ENCODE results near the gene TBC1D25. TPM values are rescaled to one million over a fixed set of nuclear protein-coding genes. Genes with fewer than 3 reads are reported as not detected.

The TBC1D25 gene
- total RNA-seq, 4 donors from 2014 or later: 8.1 to 27.7 (median 13.3) TPM

GRCh38 chrX:48531358-48531959 is 8.1 kb upstream of the TBC1D25 start:
- 0 to 55% methylated on average over 1 to 5 of the region's 5 CpGs for WGBS, 2 donors (ENCODE audit: low coverage in 1 of 2)
- H3K9me3 ChIP-seq: no peaks in the 10 kb centered on the region
- in situ Hi-C loops (cut with MboI; ENCODE audit: low pct_ligation_motif_present in 1 of 4, low pct_unique_long_range_greater_than_20kb in 1 of 4, low sequenced_read_pairs in 3 of 4): no loop called here

GRCh38 chrX:48532161-48532560 is 7.4 kb upstream of the TBC1D25 start:
- TF ChIP-seq POLR2A (IDR thresholded peaks at IDR 0.05) (no peak), POLR2AphosphoS5 (IDR thresholded peaks at IDR 0.05) (no peak), EP300 (IDR thresholded peaks at IDR 0.05; ENCODE audit: low read depth) (no peak)
- TF ChIP-seq, protein P1, sequence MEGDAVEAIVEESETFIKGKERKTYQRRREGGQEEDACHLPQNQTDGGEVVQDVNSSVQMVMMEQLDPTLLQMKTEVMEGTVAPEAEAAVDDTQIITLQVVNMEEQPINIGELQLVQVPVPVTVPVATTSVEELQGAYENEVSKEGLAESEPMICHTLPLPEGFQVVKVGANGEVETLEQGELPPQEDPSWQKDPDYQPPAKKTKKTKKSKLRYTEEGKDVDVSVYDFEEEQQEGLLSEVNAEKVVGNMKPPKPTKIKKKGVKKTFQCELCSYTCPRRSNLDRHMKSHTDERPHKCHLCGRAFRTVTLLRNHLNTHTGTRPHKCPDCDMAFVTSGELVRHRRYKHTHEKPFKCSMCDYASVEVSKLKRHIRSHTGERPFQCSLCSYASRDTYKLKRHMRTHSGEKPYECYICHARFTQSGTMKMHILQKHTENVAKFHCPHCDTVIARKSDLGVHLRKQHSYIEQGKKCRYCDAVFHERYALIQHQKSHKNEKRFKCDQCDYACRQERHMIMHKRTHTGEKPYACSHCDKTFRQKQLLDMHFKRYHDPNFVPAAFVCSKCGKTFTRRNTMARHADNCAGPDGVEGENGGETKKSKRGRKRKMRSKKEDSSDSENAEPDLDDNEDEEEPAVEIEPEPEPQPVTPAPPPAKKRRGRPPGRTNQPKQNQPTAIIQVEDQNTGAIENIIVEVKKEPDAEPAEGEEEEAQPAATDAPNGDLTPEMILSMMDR (IDR thresholded peaks at IDR 0.05): no peak
- Histone ChIP-seq H3K4me3 (no peak overlapping the region), H3K9me3 (no peaks in the 10 kb centered on the region), H3K4me1 (no peaks in the 10 kb centered on the region), H3K27ac (peak overlapping the region; percentile 30 to 78 (median 62)), H3K36me3 (no peaks in the 10 kb centered on the region), H3K27me3 (no peaks in the 10 kb centered on the region)
- WGBS, 2 donors (ENCODE audit: low coverage in 1 of 2): 60% methylated on average over 1 of the region's 1 CpG; no CpG with 5 or more reads in 1 of the 2 donors
- DNase-seq: no peak
- in situ Hi-C loops (cut with MboI; ENCODE audit: low pct_ligation_motif_present in 1 of 4, low pct_unique_long_range_greater_than_20kb in 1 of 4, low sequenced_read_pairs in 3 of 4) (no loop called here), intact Hi-C loops (cut with DNase I; ENCODE audit: low total_unique reads) (no loop called here)

More at GRCh38 chrX:48531358-48531959, 8.1 kb upstream of the TBC1D25 start:
- Histone ChIP-seq H3K27me3 (no peaks in the 10 kb centered on the region), H3K36me3 (no peaks in the 10 kb centered on the region), H3K27ac (peak overlapping the region; percentile 43 to 78 (median 62)), H3K4me3 (no peak overlapping the region), H3K4me1 (no peaks in the 10 kb centered on the region)
- TF ChIP-seq POLR2AphosphoS5 (IDR thresholded peaks at IDR 0.05): peak in 1 of 3 donors; percentile 8
- TF ChIP-seq POLR2A (IDR thresholded peaks at IDR 0.05): no peak
- TF ChIP-seq EP300 (IDR thresholded peaks at IDR 0.05; ENCODE audit: low read depth): no peak
- TF ChIP-seq, protein P1 (IDR thresholded peaks at IDR 0.05): no peak
- no peak for DNase-seq
- intact Hi-C loops (cut with DNase I; ENCODE audit: low total_unique reads): no loop called here

GRCh38 chrX:48533165-48533564 is 6.3 kb upstream of the TBC1D25 start:
- Histone ChIP-seq H3K36me3 (no peaks in the 10 kb centered on the region), H3K9me3 (no peaks in the 10 kb centered on the region), H3K4me3 (no peak overlapping the region), H3K4me1 (no peaks in the 10 kb centered on the region), H3K27ac (no peak overlapping the region), H3K27me3 (no peaks in the 10 kb centered on the region)
- in situ Hi-C loops (cut with MboI; ENCODE audit: low pct_ligation_motif_present in 1 of 4, low pct_unique_long_range_greater_than_20kb in 1 of 4, low sequenced_read_pairs in 3 of 4): no loop called here
- intact Hi-C loops (cut with DNase I; ENCODE audit: low total_unique reads): no loop called here
- DNase-seq: no peak
- TF ChIP-seq, protein P1 (IDR thresholded peaks at IDR 0.05): no peak
- no peak for TF ChIP-seq EP300 (IDR thresholded peaks at IDR 0.05; ENCODE audit: low read depth)
- no peak for TF ChIP-seq POLR2AphosphoS5 (IDR thresholded peaks at IDR 0.05)
- TF ChIP-seq POLR2A (IDR thresholded peaks at IDR 0.05): no peak
- WGBS, 2 donors (ENCODE audit: low coverage in 1 of 2): 83% methylated on average over 3 of the region's 3 CpGs; no CpG with 5 or more reads in 1 of the 2 donors

DNA sequence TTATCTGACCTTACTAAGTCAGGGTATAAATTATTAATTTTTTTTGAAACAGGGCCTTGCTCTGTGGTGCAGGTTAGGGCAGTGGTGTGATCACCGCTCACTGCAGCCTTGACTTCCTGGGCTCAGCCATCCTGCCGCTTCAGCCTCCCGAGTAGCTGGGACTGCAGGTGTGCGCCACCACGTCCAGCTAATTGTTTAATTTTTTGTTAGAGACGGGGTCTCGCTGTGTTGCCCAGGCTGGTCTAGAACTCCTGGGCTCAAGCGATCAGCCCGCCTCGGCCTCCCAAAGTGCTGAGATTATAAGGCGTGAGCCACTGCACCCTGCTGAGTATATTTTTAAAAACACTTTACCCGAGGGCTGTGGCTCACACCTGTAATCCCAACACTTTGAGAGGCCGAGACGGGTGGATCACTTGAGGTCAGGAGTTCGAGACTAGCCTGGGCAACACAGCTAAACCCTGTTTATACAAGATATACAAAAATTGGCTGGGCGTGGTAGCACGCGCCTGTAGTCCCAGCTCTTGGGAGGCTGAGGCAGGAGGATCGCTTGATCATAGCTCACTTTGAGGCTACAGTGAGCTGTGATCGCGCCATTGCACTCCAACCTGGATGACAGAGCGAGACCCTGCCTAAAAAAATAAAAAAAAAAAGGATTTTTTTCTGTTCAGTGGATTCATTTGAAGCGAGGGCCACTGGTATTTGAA is 721 bp upstream of the TBC1D25 start:
- H3K36me3 ChIP-seq: no peaks in the 10 kb centered on the region
- no peaks in the 10 kb centered on the region for H3K27me3 ChIP-seq
- H3K27ac ChIP-seq: peak overlapping the region; percentile 87 to 92 (median 90)
- 83% methylated on average over 23 of the region's 23 CpGs; no CpG with 5 or more reads in 1 of the 2 donors for WGBS, 2 donors (ENCODE audit: low coverage in 1 of 2)
- no peaks in the 10 kb centered on the region for H3K9me3 ChIP-seq
- TF ChIP-seq, protein P1 (IDR thresholded peaks at IDR 0.05): no peak
- peaks cover 0 to 10% (median 4%) of the 10 kb centered on the region in 4 donors for H3K4me1 ChIP-seq
- DNase-seq: no peak
- intact Hi-C loops (cut with DNase I; ENCODE audit: low total_unique reads) (no loop called here), in situ Hi-C loops (cut with MboI; ENCODE audit: low pct_ligation_motif_present in 1 of 4, low pct_unique_long_range_greater_than_20kb in 1 of 4, low sequenced_read_pairs in 3 of 4) (no loop called here)
- peak overlapping the region in 2 of 4 donors; percentile 57 to 73 for H3K4me3 ChIP-seq

Data from transverse colon (tissue), 4 donors.